K562 (cell line): ENCODE data around the gene GALM. TPM values are rescaled to one million over a fixed set of nuclear protein-coding genes. Genes with fewer than 3 reads are reported as not detected.

Source experiments
- CBX5 ChIP-seq: IDR thresholded peaks from 2 replicates; pipeline ENCODE4 v1.6.1; 2014; ENCODE audit warnings: low read depth, borderline replicate concordance
- ETV5 ChIP-seq: sonication (generic); formaldehyde crosslinking; IDR thresholded peaks from 2 replicates; pipeline ENCODE4 v1.4.0; 2020; ENCODE audit warnings: low read depth, mild to moderate bottlenecking, missing genetic modification reagents
- HDAC8 ChIP-seq: fragments of 450-650 bp; IDR thresholded peaks from 2 replicates; pipeline ENCODE4 v1.6.1; 2016; ENCODE audit warnings: mild to moderate bottlenecking, missing genetic modification characterization, moderate library complexity, missing compliant biosample characterization
- HSF4 ChIP-seq: fragments of 250-450 bp; sonication (Bioruptor Pico); IDR thresholded peaks from 2 replicates; pipeline ENCODE4 v2.1.2; 2022; ENCODE audit warnings: mild to moderate bottlenecking, moderate library complexity, borderline replicate concordance
- MYBL2 ChIP-seq, 2 experiments: fragments of 450-650 bp in 1 of 2; sonication (generic) in 1 of 2; formaldehyde crosslinking in 1 of 2; IDR thresholded peaks; 2 replicates each; pipeline versions ENCODE4 v1.6.1 to v1.8.1; 2017 to 2022; ENCODE audit warnings: borderline replicate concordance in 1 of 2, inconsistent platforms in 1 of 2, low read depth in 1 of 2, mild to moderate bottlenecking in 1 of 2, missing genetic modification reagents in 1 of 2, moderate library complexity in 1 of 2
- U2AF2 ChIP-seq: fragments of 200-400 bp; formaldehyde crosslinking; optimal IDR thresholded peaks from 2 replicates; pipeline ENCODE3; 2017; ENCODE audit warnings: low read depth, mild to moderate bottlenecking, low read length
- ZC3H11A ChIP-seq: IDR thresholded peaks from 2 replicates; pipeline ENCODE4 v1.6.1; 2012; ENCODE audit warnings: low read depth, low read length, improper control_type of control experiment
- polyA plus RNA-seq, 8 experiments: library from polyadenylated mRNA; depleted of rRNA in 4 of 8; stranded (reverse) in 5 of 8; unstranded in 3 of 8; fragments of >200 nt; fragmentation: Nextera tagmentation in 2 of 8; fragmentation: Illumina TruSeq in 1 of 8; extraction: Ambion mirVana in 2 of 8; extraction: Trizol in 1 of 8; gene quantifications; 2 replicates each; pipeline versions ENCODE4 v1.2.1 to v1.2.3, GENCODE V29; 2011 to 2014; ENCODE audit warnings: inconsistent platforms in 1 of 8, missing spikeins in 1 of 8
- total RNA-seq, 7 experiments: library from RNA; depleted of rRNA in 6 of 7; stranded (reverse); fragments of >200 nt in 6 of 7; fragmentation: Illumina TruSeq in 2 of 7; extraction: Trizol in 2 of 7; gene quantifications; 2 replicates each; pipeline versions ENCODE4 v1.2.1 to v1.2.3, GENCODE V29; 2011 to 2021; ENCODE audit warnings: low replicate concordance in 1 of 7
- TF ChIP-seq, protein P1 (sequence below): sonication (generic); formaldehyde crosslinking; IDR thresholded peaks from 2 replicates; pipeline ENCODE4 v1.4.0; 2020; ENCODE audit warnings: mild to moderate bottlenecking, missing genetic modification reagents
- TF ChIP-seq, protein P2 (sequence below): fragments of 450-650 bp; IDR thresholded peaks from 2 replicates; pipeline ENCODE4 v1.6.1; 2017; ENCODE audit warnings: antibody characterized with exemption, mild to moderate bottlenecking
- TF ChIP-seq, protein P3 (sequence below): fragments of 250-450 bp; sonication (Bioruptor Pico); IDR thresholded peaks from 2 replicates; pipeline ENCODE4 v1.5.1; 2021; ENCODE audit warnings: mild to moderate bottlenecking
- TF ChIP-seq, protein P4 (sequence below): fragments of 450-650 bp; IDR thresholded peaks from 2 replicates; pipeline ENCODE4 v1.6.1; 2016; ENCODE audit warnings: mild to moderate bottlenecking
- TF ChIP-seq, protein P5 (sequence below): sonication (generic); formaldehyde crosslinking; IDR thresholded peaks from 2 replicates; pipeline ENCODE4 v1.8.1; 2023; ENCODE audit warnings: mild to moderate bottlenecking, missing genetic modification reagents

GALM gene
- total and polyA plus RNA-seq, 9 of the 15 experiments (the other 6 are each of a cell fraction or from before 2014, with no cell fraction given): 22.1 to 51.7 (median 27.9) TPM

GRCh38 chr2:38751596-38752410 lies 85.9 kb downstream of the GALM start (continued):
- TF ChIP-seq, protein P1, sequence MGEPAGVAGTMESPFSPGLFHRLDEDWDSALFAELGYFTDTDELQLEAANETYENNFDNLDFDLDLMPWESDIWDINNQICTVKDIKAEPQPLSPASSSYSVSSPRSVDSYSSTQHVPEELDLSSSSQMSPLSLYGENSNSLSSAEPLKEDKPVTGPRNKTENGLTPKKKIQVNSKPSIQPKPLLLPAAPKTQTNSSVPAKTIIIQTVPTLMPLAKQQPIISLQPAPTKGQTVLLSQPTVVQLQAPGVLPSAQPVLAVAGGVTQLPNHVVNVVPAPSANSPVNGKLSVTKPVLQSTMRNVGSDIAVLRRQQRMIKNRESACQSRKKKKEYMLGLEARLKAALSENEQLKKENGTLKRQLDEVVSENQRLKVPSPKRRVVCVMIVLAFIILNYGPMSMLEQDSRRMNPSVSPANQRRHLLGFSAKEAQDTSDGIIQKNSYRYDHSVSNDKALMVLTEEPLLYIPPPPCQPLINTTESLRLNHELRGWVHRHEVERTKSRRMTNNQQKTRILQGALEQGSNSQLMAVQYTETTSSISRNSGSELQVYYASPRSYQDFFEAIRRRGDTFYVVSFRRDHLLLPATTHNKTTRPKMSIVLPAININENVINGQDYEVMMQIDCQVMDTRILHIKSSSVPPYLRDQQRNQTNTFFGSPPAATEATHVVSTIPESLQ (CRISPR knock-in tag): no peak
- TF ChIP-seq, protein P2, sequence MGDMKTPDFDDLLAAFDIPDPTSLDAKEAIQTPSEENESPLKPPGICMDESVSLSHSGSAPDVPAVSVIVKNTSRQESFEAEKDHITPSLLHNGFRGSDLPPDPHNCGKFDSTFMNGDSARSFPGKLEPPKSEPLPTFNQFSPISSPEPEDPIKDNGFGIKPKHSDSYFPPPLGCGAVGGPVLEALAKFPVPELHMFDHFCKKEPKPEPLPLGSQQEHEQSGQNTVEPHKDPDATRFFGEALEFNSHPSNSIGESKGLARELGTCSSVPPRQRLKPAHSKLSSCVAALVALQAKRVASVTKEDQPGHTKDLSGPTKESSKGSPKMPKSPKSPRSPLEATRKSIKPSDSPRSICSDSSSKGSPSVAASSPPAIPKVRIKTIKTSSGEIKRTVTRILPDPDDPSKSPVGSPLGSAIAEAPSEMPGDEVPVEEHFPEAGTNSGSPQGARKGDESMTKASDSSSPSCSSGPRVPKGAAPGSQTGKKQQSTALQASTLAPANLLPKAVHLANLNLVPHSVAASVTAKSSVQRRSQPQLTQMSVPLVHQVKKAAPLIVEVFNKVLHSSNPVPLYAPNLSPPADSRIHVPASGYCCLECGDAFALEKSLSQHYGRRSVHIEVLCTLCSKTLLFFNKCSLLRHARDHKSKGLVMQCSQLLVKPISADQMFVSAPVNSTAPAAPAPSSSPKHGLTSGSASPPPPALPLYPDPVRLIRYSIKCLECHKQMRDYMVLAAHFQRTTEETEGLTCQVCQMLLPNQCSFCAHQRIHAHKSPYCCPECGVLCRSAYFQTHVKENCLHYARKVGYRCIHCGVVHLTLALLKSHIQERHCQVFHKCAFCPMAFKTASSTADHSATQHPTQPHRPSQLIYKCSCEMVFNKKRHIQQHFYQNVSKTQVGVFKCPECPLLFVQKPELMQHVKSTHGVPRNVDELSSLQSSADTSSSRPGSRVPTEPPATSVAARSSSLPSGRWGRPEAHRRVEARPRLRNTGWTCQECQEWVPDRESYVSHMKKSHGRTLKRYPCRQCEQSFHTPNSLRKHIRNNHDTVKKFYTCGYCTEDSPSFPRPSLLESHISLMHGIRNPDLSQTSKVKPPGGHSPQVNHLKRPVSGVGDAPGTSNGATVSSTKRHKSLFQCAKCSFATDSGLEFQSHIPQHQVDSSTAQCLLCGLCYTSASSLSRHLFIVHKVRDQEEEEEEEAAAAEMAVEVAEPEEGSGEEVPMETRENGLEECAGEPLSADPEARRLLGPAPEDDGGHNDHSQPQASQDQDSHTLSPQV: peak; percentile 73
- no peak for TF ChIP-seq ZC3H11A
- no peak; the same call in 1 of the 2 replicates for TF ChIP-seq ETV5
- TF ChIP-seq MYBL2 (IDR thresholded peaks at IDR 0.05; ENCODE audit: low read depth): no peak
- TF ChIP-seq MYBL2 (CRISPR knock-in tag; IDR thresholded peaks at IDR 0.05; ENCODE audit: borderline replicate concordance): no peak
- no peak; the same call in 1 of the 2 replicates for TF ChIP-seq CBX5
- TF ChIP-seq, protein P3, sequence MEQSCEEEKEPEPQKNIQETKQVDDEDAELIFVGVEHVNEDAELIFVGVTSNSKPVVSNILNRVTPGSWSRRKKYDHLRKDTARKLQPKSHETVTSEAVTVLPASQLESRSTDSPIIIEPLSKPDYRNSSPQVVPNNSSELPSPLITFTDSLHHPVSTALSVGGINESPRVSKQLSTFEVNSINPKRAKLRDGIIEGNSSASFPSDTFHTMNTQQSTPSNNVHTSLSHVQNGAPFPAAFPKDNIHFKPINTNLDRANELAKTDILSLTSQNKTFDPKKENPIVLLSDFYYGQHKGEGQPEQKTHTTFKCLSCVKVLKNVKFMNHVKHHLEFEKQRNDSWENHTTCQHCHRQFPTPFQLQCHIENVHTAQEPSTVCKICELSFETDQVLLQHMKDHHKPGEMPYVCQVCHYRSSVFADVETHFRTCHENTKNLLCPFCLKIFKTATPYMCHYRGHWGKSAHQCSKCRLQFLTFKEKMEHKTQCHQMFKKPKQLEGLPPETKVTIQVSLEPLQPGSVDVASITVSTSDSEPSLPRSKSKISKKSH (CRISPR knock-in tag): no peak
- TF ChIP-seq, protein P4, sequence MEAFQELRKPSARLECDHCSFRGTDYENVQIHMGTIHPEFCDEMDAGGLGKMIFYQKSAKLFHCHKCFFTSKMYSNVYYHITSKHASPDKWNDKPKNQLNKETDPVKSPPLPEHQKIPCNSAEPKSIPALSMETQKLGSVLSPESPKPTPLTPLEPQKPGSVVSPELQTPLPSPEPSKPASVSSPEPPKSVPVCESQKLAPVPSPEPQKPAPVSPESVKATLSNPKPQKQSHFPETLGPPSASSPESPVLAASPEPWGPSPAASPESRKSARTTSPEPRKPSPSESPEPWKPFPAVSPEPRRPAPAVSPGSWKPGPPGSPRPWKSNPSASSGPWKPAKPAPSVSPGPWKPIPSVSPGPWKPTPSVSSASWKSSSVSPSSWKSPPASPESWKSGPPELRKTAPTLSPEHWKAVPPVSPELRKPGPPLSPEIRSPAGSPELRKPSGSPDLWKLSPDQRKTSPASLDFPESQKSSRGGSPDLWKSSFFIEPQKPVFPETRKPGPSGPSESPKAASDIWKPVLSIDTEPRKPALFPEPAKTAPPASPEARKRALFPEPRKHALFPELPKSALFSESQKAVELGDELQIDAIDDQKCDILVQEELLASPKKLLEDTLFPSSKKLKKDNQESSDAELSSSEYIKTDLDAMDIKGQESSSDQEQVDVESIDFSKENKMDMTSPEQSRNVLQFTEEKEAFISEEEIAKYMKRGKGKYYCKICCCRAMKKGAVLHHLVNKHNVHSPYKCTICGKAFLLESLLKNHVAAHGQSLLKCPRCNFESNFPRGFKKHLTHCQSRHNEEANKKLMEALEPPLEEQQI: 0 out of 2 replicates have a peak, but pooled peaks have one; percentile 29
- TF ChIP-seq HSF4 (CRISPR knock-in tag): 0 out of 2 replicates have a peak, but pooled peaks have one; percentile 20
- TF ChIP-seq, protein P5, sequence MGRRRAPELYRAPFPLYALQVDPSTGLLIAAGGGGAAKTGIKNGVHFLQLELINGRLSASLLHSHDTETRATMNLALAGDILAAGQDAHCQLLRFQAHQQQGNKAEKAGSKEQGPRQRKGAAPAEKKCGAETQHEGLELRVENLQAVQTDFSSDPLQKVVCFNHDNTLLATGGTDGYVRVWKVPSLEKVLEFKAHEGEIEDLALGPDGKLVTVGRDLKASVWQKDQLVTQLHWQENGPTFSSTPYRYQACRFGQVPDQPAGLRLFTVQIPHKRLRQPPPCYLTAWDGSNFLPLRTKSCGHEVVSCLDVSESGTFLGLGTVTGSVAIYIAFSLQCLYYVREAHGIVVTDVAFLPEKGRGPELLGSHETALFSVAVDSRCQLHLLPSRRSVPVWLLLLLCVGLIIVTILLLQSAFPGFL (CRISPR knock-in tag): 0 out of 2 replicates have a peak, but pooled peaks have one; percentile 44
- no peak for TF ChIP-seq HDAC8 (tag)
- no peak for TF ChIP-seq U2AF2
